ENCODE measurements around the gene SAFB. TPM values are rescaled to one million over a fixed set of nuclear protein-coding genes. Genes with fewer than 3 reads are reported as not detected.

Gene SAFB
- total RNA-seq, 1 donor from 2014 or later = 113 TPM

GRCh38 chr19:5615756-5616327 lies 7.0 kb upstream of the SAFB start:
- Mint-ChIP-seq H3K4me1 (ENCODE audit: unreplicated experiment) (peaks cover 6% of the 10 kb centered on the region), H3K9me3 (ENCODE audit: unreplicated experiment) (no peaks in the 10 kb centered on the region), H3K27ac (ENCODE audit: unreplicated experiment) (no peak overlapping the region), H3K4me3 (ENCODE audit: unreplicated experiment) (no peak overlapping the region), H3K27me3 (ENCODE audit: unreplicated experiment) (peaks cover 7% of the 10 kb centered on the region), H3K36me3 (ENCODE audit: low read depth, unreplicated experiment) (peaks cover 46% of the 10 kb centered on the region)
- DNase-seq (ENCODE audit: low spot score) = no peak
- no peak for TF ChIP-seq CTCF (IDR thresholded peaks at IDR 0.05; ENCODE audit: unreplicated experiment)

- H3K4me1 Mint-ChIP-seq (ENCODE audit: unreplicated experiment) = peaks cover 18% of the 10 kb centered on the region
- H3K9me3 Mint-ChIP-seq (ENCODE audit: unreplicated experiment) = no peaks in the 10 kb centered on the region
- no peak for TF ChIP-seq CTCF (IDR thresholded peaks at IDR 0.05; ENCODE audit: unreplicated experiment)
- no peak for DNase-seq (ENCODE audit: low spot score)
- H3K4me3 Mint-ChIP-seq (ENCODE audit: unreplicated experiment) = no peak overlapping the region
- H3K27ac Mint-ChIP-seq (ENCODE audit: unreplicated experiment) = no peak overlapping the region
- H3K27me3 Mint-ChIP-seq (ENCODE audit: unreplicated experiment) = peaks cover 10% of the 10 kb centered on the region
- peaks cover 49% of the 10 kb centered on the region for H3K36me3 Mint-ChIP-seq (ENCODE audit: low read depth, unreplicated experiment)
These were observed 5.8 kb upstream of the SAFB start for GRCh38 chr19:5617080-5617479.

DNA sequence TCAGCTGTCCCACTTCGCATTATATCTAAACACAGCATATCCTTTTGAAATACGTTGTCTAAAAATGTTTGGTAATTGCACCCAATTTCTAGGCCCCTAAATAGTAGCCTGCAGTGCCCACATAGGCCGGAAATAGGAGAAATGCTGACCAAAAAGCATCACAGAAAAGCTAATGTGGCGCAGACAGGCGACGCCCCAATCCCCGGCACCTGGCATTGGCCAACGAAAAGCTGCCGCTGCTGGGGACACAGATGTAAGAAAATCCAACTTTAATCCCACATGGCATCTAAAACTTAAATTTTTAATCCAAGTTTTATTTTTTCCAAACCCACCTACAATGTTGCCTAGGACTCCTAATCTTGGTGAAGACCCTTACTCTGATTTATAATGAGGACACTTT lies 4.3 kb upstream of the SAFB start:
- no peak overlapping the region for H3K27ac Mint-ChIP-seq (ENCODE audit: unreplicated experiment)
- no peaks in the 10 kb centered on the region for H3K9me3 Mint-ChIP-seq (ENCODE audit: unreplicated experiment)
- H3K36me3 Mint-ChIP-seq (ENCODE audit: low read depth, unreplicated experiment) = peaks cover 39% of the 10 kb centered on the region
- no peak for TF ChIP-seq CTCF (IDR thresholded peaks at IDR 0.05; ENCODE audit: unreplicated experiment)
- no peak for DNase-seq (ENCODE audit: low spot score)
- peaks cover 22% of the 10 kb centered on the region for H3K4me1 Mint-ChIP-seq (ENCODE audit: unreplicated experiment)
- H3K27me3 Mint-ChIP-seq (ENCODE audit: unreplicated experiment) = peaks cover 13% of the 10 kb centered on the region
- H3K4me3 Mint-ChIP-seq (ENCODE audit: unreplicated experiment) = no peak overlapping the region

DNA sequence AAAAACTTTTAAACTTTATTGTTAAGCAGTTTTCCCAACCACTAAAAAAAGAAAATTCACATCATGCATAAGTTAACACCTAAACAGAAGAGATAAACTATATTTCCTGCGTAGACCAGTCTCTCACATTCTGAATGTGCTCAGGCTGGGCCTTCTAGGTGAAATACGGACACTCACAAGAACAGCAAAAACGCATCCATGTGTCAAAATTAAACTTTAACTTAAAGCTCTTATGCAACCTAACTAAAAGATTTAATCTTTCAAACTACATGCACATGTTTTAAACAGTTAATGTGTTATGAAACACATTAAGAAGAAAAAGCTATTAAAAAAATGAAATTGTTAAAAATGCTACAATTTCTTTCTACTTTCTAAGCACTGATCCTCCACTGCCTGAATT lies 2.9 kb upstream of the SAFB start:
- TF ChIP-seq CTCF (IDR thresholded peaks at IDR 0.05; ENCODE audit: unreplicated experiment) = no peak
- H3K27me3 Mint-ChIP-seq (ENCODE audit: unreplicated experiment) = peaks cover 18% of the 10 kb centered on the region
- no peak overlapping the region for H3K4me3 Mint-ChIP-seq (ENCODE audit: unreplicated experiment)
- DNase-seq (ENCODE audit: low spot score) = no peak
- no peaks in the 10 kb centered on the region for H3K9me3 Mint-ChIP-seq (ENCODE audit: unreplicated experiment)
- H3K36me3 Mint-ChIP-seq (ENCODE audit: low read depth, unreplicated experiment) = peaks cover 34% of the 10 kb centered on the region
- peaks cover 31% of the 10 kb centered on the region for H3K4me1 Mint-ChIP-seq (ENCODE audit: unreplicated experiment)
- H3K27ac Mint-ChIP-seq (ENCODE audit: unreplicated experiment) = no peak overlapping the region

DNA sequence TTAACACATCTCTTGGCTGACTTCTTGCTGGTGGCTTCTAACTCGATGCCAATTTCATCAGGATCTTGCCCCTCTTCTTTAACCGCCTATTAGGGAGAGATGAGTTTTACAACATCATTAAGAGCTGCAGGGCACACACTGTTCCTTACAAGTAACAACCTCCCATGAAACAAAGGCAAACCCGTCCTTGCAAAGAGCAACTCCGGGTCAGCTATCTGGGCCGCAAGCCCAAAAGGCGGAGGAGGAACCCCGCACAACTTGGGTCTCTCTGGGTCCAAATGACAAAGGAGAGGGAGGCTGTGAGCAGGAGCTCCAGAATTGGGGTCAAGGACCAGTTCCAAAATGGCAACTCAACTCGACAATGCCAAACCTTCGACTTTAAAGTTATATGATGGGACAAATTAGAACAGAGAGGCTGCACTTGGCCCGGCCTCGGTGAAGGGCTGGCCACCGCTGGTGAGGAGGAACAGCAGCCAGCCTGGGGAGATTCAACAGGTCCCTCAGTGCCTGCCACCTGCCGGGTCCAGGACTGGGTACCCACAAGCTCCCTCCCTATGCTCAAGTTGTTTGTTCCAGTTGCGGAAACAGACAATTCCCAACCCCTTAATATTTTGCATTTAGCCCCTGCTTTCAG lies 1.5 kb upstream of the SAFB start:
- no peak for TF ChIP-seq CTCF (IDR thresholded peaks at IDR 0.05; ENCODE audit: unreplicated experiment)
- H3K4me1 Mint-ChIP-seq (ENCODE audit: unreplicated experiment) = peaks cover 46% of the 10 kb centered on the region
- peak overlapping the region; percentile 100 for H3K4me3 Mint-ChIP-seq (ENCODE audit: unreplicated experiment)
- H3K27ac Mint-ChIP-seq (ENCODE audit: unreplicated experiment) = peak overlapping the region; percentile 84
- peaks cover 23% of the 10 kb centered on the region for H3K27me3 Mint-ChIP-seq (ENCODE audit: unreplicated experiment)
- peaks cover 32% of the 10 kb centered on the region for H3K36me3 Mint-ChIP-seq (ENCODE audit: low read depth, unreplicated experiment)
- no peak for DNase-seq (ENCODE audit: low spot score)
- no peaks in the 10 kb centered on the region for H3K9me3 Mint-ChIP-seq (ENCODE audit: unreplicated experiment)
